Loucy (cell line): ENCODE measurements around the gene HSPG2.

Source experiments
- H2AFZ ChIP-seq: fragments of 200-600 bp; sonication (generic); 2 replicates; pipeline ENCODE4 v1.6.0; 2016; ENCODE audit warnings: antibody characterized with exemption, mild to moderate bottlenecking, low read length, moderate library complexity
- H3F3A ChIP-seq: fragments of 200-600 bp; 2 replicates; pipeline ENCODE4 v1.6.0; 2016; ENCODE audit warnings: antibody characterized with exemption, low read depth, mild to moderate bottlenecking
- H3K27me3 ChIP-seq: fragments of 200-600 bp; sonication (generic); 2 replicates; pipeline ENCODE4 v1.6.1; 2014; ENCODE audit warnings: low read length, mild to moderate bottlenecking; ENCODE audit not compliant: insufficient read depth, poor library complexity, severe bottlenecking
- H3K36me3 ChIP-seq: fragments of 200-600 bp; sonication (generic); 2 replicates; pipeline ENCODE4 v1.6.1; 2016; ENCODE audit warnings: low read length; ENCODE audit not compliant: insufficient read depth
- H3K4me1 ChIP-seq: fragments of 200-600 bp; sonication (generic); 2 replicates; pipeline ENCODE4 v1.5.1; 2014; ENCODE audit warnings: low read length, mild to moderate bottlenecking; ENCODE audit not compliant: insufficient read depth, poor library complexity, severe bottlenecking
- H3K4me2 ChIP-seq: fragments of 200-600 bp; sonication (generic); 2 replicates; pipeline ENCODE4 v1.6.0; 2014; ENCODE audit warnings: antibody characterized with exemption, low read length, low read depth, mild to moderate bottlenecking; ENCODE audit not compliant: poor library complexity, severe bottlenecking
- H3K4me3 ChIP-seq: fragments of 200-600 bp; sonication (generic); 2 replicates; pipeline ENCODE4 v1.5.1; 2014; ENCODE audit warnings: low read length, mild to moderate bottlenecking, mixed read lengths; ENCODE audit not compliant: poor library complexity, severe bottlenecking
- H3K79me2 ChIP-seq: fragments of 200-600 bp; sonication (generic); 2 replicates; pipeline ENCODE4 v1.6.1; 2014; ENCODE audit warnings: low read length; ENCODE audit not compliant: insufficient read depth
- H3K9ac ChIP-seq: fragments of 200-600 bp; sonication (generic); 2 replicates; pipeline ENCODE4 v1.6.0; 2014; ENCODE audit warnings: mild to moderate bottlenecking, low read depth, low read length, moderate library complexity; ENCODE audit not compliant: poor library complexity, severe bottlenecking
- H3K9me2 ChIP-seq: fragments of 200-600 bp; sonication (generic); replicated peaks from 2 replicates; pipeline ENCODE4 v1.6.1; 2016; ENCODE audit warnings: low read depth, low read length, mixed read lengths
- H3K9me3 ChIP-seq: fragments of 200-600 bp; sonication (generic); 2 replicates; pipeline ENCODE4 v1.6.1; 2014; ENCODE audit warnings: mild to moderate bottlenecking, antibody characterized with exemption, low read length, low read depth; ENCODE audit not compliant: insufficient read depth
- H4K20me1 ChIP-seq: fragments of 200-600 bp; sonication (generic); 2 replicates; pipeline ENCODE4 v1.6.0; 2014; ENCODE audit warnings: antibody characterized with exemption, low read length, mild to moderate bottlenecking; ENCODE audit not compliant: insufficient read depth, poor library complexity, severe bottlenecking
- EZH2phosphoT487 ChIP-seq: fragments of 200-600 bp; IDR thresholded peaks from 2 replicates; pipeline ENCODE4 v1.6.1; 2018; ENCODE audit warnings: antibody characterized with exemption, mild to moderate bottlenecking, moderate library complexity, borderline replicate concordance
- TF ChIP-seq, protein P1 (sequence below): fragments of 200-600 bp; sonication (generic); conservative IDR thresholded peaks from 2 replicates; pipeline ENCODE4 v1.5.1; 2014; ENCODE audit warnings: mild to moderate bottlenecking, antibody characterized with exemption, low read length

The HSPG2 gene

DNA sequence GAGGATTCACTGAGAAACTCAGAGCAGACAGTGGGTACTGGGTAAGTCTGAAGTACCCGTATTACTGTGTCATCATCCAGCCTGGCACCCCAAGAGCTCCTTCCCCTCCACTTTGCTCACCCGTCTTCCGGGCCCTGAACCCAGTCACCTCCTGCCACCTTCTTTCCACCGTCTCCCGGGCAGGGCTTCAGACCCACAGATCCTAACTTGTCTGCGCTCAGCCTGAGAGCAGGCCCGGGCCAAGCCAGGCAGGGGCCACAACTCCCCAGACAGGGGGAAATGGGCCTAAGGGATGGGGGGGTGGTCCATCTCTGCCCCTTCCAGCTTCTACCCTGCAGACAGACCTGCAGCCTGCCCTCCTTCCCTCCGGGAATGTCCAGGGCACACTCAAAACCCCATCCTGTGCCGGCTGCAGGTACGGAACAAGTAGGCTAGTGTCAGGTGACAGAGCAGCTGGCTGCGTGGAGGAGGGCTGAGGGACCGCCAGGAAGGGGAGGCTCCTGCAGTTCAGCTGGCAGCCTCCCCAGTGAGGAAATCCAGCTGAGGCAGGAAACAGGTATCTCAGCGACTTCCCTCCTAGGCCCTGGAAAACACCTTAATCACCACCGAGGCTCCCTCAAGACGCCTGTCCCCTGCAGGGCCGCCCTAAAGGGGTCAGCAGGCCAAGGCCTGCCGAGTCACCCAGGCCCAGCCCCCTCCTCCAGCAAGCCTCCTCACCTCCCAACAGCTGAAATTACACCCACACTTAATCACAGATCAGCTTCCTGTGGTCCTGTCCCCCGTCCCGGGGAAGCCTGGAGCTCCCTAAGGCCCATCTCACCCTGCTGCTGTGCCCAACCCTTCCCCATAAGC lies 3.5 kb downstream of the HSPG2 start:
- Histone ChIP-seq H3K36me3 (no peaks in the 10 kb centered on the region), H3K9me2 (no peaks in the 10 kb centered on the region), H4K20me1 (no peaks in the 10 kb centered on the region), H3F3A (no peaks in the 10 kb centered on the region), H3K4me1 (no peaks in the 10 kb centered on the region), H3K79me2 (no peaks in the 10 kb centered on the region), H3K9me3 (no peaks in the 10 kb centered on the region), H2AFZ (no peak overlapping the region), H3K4me2 (no peak overlapping the region), H3K27me3 (no peaks in the 10 kb centered on the region), H3K9ac (no peak overlapping the region), H3K4me3 (no peak overlapping the region)
- TF ChIP-seq EZH2phosphoT487: no peak
- TF ChIP-seq, protein P1, sequence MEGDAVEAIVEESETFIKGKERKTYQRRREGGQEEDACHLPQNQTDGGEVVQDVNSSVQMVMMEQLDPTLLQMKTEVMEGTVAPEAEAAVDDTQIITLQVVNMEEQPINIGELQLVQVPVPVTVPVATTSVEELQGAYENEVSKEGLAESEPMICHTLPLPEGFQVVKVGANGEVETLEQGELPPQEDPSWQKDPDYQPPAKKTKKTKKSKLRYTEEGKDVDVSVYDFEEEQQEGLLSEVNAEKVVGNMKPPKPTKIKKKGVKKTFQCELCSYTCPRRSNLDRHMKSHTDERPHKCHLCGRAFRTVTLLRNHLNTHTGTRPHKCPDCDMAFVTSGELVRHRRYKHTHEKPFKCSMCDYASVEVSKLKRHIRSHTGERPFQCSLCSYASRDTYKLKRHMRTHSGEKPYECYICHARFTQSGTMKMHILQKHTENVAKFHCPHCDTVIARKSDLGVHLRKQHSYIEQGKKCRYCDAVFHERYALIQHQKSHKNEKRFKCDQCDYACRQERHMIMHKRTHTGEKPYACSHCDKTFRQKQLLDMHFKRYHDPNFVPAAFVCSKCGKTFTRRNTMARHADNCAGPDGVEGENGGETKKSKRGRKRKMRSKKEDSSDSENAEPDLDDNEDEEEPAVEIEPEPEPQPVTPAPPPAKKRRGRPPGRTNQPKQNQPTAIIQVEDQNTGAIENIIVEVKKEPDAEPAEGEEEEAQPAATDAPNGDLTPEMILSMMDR: no peak

DNA sequence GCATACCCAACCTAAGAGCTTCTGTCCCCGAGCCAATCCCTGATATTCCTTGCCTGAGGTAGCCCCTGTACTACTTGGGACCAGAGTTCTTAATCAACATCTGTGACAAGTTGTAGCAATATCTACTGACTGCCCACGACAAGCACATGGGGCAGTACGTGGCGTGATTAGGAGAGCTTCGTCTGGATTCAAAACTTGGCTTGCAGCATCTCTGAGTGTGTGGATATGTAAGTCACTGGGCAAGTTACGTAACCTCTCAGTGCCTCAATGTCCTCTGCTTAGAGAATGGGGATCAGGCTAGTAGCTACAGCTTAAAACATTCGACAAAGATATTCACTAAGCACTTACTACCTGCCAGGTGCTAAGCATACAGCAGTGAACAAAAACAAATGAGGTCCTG lies 5.0 kb downstream of the HSPG2 start:
- Histone ChIP-seq H3K4me3 (no peak overlapping the region), H3K4me2 (no peak overlapping the region), H3K9ac (no peak overlapping the region), H3K4me1 (no peaks in the 10 kb centered on the region), H3F3A (no peaks in the 10 kb centered on the region), H3K9me2 (no peaks in the 10 kb centered on the region), H3K9me3 (no peaks in the 10 kb centered on the region), H3K27me3 (no peaks in the 10 kb centered on the region), H3K36me3 (no peaks in the 10 kb centered on the region), H4K20me1 (no peaks in the 10 kb centered on the region), H3K79me2 (no peaks in the 10 kb centered on the region), H2AFZ (no peak overlapping the region)
- no peak for TF ChIP-seq EZH2phosphoT487

DNA sequence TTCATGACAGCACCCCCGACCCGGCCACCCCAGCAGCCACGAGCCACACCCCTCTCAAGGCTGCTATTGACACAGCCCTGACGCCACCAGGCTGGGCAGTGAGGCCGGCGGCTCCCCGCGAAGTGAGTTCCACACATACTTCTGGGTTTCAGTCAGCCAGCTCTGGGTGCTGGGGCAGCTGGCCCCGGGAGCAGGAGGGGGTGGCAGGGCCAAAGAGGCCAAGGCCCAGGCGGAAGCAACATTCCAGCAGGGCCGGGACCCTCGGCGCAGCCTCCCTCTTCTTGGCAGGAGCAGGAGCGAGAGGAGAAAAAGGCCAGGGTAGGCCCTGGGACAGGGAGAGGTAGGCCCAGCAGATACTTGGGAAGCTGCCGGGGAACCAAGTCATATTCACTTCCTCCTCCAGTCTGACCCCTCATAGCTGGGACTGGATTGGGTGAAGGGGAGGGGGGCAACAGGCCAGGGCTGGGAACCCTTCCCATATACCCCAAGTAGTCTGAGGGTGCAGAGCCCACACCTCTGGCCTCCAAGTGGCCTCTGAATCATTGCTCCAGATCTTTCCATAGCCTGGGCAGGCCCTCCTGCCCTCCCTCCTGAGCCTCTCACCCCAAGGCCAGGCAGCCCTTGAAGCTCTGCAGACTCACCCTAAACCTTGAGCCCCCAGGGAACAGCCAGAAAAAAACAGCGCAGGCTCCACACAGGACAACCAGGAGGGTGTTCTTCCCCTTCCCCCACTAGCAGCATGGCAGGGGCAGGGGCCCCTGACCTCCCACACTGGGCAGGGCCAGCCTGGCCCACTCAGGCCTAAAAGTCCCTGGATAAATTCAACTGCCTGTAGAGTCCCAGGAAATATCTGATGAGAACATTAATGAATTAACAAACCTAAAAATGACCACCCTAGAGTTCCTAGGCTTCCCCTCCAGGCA lies 5.7 kb downstream of the HSPG2 start:
- no peaks in the 10 kb centered on the region for H3F3A ChIP-seq
- TF ChIP-seq, protein P1: no peak
- no peak for TF ChIP-seq EZH2phosphoT487
- H4K20me1 ChIP-seq: no peaks in the 10 kb centered on the region
- no peak overlapping the region for H2AFZ ChIP-seq
- H3K4me3 ChIP-seq: no peak overlapping the region
- H3K4me2 ChIP-seq: no peak overlapping the region
- no peaks in the 10 kb centered on the region for H3K36me3 ChIP-seq
- H3K4me1 ChIP-seq: no peaks in the 10 kb centered on the region
- no peak overlapping the region for H3K9ac ChIP-seq
- no peaks in the 10 kb centered on the region for H3K9me3 ChIP-seq
- no peaks in the 10 kb centered on the region for H3K79me2 ChIP-seq
- H3K27me3 ChIP-seq: no peaks in the 10 kb centered on the region
- H3K9me2 ChIP-seq: no peaks in the 10 kb centered on the region
